Muscle of back (tissue), 11 donors: ENCODE measurements around the gene DCAF11. TPM values are rescaled to one million over a fixed set of nuclear protein-coding genes. Genes with fewer than 3 reads are reported as not detected.
"Not testable (repeated sequence)": the region's sequence is repeated elsewhere in the genome, so short reads cannot be mapped to it uniquely, and the experiment has no call there.

Source experiments
- DNase-seq, 3 donors: peaks; one replicate each; pipeline versions ENCODE4 v3.0.0 to v3.0.0-alpha.2; 2013
- polyA plus RNA-seq, 10 donors: library from polyadenylated mRNA; unstranded; fragments of 120-200 nt; gene quantifications; one replicate each; pipeline ENCODE4 v1.2.1, GENCODE V29; 2013; ENCODE audit not compliant: insufficient read length in 10 of 10

Gene DCAF11
- polyA plus RNA-seq, 10 donors = 35.0 to 45.0 (median 38.1) TPM

DNA sequence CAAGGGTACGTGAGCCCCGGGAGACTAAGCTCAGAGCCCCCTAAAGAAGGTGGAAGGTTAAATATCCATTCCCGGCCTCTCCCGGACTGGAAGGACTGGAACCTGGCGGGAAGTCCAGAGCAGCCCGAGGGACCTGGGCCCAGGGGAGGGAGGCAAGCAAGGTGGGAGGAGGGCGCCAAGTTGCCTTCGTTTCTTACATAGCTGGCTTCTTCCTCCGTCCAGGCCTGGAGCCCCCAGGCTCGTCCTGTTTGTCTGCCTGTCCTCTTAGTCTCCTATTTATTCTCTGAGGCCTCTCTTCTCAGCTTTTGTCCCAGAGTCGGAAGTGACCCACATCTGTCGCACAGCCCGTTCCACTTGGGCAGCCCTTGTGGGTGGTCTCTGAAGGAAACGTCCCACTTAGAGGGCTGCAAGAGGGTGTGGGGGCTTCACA, 19.7 kb upstream of the DCAF11 start:
- peak in 1 of 3 donors; percentile 42 for DNase-seq

DNA sequence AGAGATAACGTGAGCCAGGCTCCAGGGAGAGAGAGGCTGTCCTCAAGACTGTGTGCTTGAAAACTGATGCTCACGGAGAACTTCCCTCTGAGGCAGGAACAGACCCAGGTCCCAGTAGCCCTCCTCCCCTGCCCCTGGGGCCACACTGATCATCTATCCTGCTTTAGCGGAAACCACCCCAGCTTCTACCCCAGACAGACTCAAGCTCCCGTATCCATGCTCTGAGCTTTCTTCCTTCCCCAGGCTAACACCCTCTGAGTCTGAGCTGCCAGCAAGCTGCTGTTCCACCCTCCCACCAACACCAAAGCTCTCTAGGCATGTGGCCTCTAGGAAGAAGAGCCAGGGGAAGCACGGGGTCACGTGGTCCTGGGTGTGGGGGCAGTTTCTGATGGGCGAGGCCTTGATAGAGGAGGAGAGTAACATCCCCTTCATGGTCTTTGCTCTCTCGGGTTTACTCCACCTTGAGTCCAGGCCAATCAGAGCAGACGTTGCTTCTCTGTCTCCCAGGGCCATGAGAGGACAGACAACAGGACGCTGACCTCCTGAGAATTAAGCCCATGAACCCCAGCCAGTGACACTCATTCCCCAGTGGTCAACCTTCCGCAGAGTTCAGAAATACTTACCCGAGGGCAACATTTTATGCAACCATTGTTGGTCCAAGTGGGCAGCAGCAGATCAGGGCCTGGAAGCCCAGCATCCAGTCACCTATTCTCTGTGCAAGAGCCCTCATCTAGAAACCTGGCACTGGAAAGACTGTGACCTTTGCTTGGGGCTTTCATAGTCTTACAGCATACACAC, 19.1 kb upstream of the DCAF11 start:
- DNase-seq = peak in 1 of 3 donors; percentile 33

DNA sequence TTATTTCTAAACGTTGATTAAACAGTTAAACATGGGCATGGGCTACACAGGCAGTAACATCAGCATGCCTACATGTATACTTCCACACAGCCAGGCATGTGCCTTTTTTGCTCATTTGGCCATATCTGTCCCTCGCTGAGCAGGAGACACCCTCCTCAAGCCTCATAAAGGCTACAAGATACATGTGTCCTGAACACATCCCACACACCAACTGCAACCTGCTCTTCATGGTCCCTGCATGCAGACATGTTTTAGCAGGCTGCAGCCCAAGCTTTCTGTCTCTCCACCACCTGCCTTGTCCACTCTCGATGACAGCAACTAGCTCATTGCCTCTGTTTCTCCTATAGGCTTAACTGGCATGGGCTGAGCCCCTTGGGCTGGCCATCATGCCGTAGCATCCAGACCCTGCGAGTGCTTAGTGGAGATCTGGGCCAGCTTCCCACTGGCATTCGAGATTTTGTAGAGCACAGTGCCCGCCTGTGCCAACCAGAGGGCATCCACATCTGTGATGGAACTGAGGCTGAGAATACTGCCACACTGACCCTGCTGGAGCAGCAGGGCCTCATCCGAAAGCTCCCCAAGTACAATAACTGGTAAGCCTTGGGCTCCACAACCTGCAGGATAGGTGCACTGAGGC, 17.9 kb upstream of the DCAF11 start:
- no peak for DNase-seq

DNA sequence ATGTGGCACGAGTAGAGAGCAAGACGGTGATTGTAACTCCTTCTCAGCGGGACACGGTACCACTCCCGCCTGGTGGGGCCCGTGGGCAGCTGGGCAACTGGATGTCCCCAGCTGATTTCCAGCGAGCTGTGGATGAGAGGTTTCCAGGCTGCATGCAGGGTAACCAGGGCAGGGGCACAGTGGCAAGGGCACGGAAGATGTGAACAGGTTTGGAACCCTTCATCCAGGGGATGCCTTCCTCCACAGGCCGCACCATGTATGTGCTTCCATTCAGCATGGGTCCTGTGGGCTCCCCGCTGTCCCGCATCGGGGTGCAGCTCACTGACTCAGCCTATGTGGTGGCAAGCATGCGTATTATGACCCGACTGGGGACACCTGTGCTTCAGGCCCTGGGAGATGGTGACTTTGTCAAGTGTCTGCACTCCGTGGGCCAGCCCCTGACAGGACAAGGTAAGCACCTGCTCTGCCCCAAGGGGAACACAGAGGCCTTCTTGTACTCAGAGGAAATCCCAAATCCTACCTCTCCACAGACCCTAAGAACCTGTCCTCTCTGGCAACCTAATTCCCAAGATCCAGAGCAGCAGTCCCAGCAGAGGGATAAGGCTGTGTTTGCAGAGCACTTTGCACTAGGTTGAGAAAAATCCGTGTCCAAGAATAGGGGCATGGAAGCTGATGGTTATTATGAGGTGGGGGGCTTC, 16.2 kb upstream of the DCAF11 start:
- no peak for DNase-seq

DNA sequence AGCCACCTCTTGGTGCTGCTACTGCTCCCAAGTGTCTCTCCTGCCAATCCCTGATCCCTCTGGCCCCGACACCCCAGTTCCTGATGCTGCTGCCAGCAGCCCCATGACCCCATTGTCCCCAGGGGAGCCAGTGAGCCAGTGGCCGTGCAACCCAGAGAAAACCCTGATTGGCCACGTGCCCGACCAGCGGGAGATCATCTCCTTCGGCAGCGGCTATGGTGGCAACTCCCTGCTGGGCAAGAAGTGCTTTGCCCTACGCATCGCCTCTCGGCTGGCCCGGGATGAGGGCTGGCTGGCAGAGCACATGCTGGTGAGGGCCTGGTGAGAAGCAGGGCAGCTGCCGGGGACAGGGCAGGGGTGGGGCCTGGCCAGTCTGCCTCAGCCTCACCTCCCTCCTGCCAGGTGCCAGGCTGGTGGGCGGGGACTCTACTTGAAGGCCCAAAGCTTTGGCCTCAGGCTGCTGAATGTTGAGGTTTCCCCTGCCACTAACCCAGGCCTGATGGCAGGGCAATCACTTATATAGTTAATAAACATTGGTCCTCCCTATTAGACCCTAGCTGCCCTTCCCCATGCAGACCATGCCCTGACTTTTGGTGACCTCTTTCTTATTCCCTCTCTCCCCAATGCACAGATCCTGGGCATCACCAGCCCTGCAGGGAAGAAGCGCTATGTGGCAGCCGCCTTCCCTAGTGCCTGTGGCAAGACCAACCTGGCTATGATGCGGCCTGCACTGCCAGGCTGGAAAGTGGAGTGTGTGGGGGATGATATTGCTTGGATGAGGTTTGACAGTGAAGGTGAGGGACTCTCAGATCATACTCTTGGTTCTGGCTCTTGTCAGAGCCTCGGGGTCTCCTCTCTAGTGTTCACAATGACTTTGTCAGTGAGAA, 15.4 kb upstream of the DCAF11 start:
- no peak for DNase-seq

DNA sequence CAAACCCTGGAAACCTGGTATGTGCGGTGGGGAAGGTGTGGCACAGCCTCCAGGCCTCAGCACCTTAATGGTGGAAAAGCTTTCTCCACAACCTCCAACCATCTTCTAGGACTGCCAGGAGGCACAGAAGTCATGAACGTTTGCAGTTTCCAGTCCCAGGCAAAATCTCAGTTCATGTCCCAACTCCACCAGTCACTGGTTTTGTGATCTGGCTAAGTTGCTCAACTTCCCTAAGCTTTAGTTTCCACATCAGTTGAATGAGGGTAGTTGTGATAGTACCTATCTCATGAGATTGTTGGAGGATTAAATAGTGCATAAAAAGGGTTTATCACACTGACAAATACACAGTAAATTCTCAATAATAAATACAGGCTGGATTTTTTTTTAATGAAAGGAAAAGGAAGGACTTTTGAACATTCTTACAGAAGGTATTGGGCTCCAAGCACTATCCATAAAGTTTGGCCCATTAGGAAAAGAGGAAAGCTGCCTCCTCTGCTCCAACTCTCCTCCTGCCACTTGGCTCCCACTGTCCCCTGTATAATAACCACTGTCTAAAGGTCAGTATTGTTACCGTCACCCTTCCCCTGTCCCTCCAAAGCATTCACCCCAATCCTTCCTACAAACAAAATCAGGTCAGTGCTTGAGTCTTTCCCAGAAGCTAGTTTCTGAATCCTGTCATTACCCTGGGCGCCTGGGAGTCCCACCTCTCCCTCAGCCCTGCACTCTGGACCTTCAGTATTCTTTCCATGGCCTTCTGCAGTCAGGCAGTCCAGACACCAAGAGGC, 14.2 kb upstream of the DCAF11 start:
- no peak for DNase-seq

DNA sequence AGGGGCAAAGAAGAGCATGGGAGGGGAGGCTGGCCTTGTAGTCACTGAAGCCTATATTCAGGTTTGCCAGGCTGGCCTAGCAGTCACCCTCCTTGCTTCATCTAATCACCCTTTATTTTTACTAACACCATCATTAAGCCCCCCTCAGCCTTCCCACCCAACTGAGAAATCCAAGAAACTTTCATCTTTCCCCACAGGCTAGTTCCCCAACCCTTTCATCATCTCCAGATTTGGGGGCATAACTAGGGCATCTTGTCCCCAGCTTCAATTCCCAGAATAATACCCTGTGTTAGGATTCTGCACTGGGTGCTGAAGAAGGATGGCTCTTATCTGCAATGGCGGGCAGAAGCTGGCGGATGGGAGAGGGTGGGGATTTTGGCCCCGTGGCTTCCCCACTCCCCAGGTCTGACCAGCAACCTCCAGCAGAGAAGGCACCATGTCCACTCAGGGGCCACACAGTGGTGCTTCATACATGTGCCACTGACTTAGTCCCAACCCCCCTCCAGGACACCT, 13.5 kb upstream of the DCAF11 start:
- DNase-seq = no peak

DNA sequence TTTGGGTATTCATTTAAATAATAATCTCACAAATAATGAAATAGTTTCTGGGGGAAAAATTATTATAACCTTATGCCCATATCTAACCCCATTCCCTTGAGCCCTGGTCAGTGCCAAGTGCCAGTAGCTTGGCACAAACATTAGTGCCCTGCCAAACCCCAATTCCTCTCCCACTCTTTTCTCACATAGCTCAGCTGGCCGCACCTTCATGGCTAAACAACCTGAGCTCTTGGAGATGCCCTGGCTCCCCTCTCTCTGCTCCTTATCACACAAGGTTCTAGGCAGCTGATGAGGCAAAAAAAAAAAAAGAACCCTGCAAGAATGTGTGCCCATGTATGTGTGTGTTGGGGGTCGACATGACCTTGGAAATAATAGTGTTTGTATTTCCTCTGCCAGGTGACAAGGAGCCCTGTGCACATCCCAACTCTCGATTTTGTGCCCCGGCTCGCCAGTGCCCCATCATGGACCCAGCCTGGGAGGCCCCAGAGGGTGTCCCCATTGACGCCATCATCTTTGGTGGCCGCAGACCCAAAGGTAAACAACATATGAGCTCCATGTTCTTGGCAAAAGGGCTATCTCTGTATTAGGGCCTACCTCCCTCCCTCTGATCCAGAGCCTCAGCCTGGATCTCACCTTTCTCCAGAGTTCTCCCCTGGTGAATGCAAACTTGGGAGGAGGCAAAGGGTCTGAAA, 12.1 kb upstream of the DCAF11 start:
- DNase-seq = no peak

DNA sequence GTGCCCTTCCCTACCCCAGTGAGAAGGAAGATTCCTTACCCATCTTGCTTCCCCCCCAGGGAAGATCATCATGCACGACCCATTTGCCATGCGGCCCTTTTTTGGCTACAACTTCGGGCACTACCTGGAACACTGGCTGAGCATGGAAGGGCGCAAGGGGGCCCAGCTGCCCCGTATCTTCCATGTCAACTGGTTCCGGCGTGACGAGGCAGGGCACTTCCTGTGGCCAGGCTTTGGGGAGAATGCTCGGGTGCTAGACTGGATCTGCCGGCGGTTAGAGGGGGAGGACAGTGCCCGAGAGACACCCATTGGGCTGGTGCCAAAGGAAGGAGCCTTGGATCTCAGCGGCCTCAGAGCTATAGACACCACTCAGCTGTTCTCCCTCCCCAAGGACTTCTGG, 11.1 kb upstream of the DCAF11 start:
- no peak for DNase-seq

DNA sequence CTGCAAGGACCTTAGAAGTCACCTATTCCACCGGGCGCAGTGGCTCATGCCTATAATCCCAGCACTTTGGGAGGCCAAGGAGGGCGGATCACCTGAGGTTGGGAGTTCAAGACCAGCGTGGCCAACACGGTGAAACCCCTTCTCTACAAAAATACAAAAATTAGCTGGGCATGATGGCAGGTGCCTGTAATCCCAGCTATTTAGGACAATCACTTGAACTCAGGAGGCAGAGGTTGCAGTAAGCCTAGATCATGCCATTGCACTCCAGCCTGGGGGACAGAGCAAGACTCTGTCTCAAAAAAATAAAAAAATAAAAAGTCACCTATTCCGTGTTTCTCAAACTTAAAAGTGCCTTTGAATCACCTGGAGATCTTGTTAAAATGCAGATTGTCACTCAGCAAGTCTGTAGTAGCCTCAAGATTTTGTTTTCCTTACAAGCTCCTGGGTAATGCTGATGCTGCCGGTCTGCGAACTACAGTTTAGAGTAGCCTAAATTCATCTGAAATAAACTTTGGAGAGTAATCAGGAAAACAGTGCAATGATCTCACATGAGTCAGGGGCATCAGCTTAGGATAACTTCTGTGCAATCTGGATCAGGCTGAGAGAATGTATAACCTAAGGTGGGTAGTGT, 8.9 kb upstream of the DCAF11 start:
- not testable (repeated sequence) for DNase-seq

DNA sequence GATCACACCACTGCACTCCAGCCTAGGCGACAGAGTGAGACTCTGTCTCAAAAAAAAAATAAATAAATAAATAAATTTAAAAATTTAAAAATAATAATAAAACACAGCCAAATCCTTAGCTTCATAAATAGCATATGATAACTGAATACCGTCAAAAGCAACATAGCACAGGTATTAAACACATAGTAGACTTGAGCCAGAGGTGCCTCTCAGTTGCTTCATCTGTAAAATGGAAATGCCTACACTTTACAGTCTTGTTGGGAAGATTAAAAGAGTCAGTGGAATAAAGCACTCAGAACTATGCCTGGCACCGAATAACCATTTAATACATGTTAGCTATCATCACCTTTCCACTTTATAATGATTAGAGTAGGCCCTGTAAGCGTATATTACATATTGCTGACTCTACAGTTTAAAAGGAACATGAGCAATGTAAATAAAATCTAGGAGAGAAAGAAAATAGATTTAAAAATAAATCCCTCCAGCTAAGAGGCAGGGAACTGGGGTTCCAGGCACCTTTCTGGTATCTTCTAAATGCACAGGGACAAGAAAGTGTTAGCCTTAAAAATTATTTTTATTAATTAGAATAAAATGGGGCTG, 7.8 kb upstream of the DCAF11 start:
- DNase-seq = no peak

DNA sequence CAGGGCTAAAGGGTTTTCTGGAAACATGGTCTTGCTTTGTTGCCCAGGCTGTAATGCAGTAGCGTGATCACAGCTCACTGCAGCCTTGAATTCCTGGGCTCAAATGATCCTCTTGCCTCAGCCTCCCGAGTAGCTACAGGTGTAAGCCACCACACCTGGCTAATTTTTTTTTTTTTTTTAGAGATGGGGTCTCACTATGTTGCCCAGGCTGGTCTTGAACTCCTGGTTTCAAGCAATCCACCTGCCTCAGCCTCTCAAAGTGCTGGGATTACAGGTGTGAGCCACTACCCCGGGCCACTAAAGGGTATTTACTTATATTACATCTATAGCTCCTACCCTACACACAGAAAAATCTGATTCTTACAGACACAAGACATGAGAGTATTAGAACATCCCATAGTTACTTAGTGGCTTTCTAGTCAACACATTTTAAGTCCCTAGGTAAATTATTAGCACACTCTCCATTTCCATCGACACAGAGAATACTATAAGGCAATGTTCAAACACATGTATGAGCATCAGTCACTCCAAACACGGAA, 6.2 kb upstream of the DCAF11 start:
- DNase-seq = no peak

DNA sequence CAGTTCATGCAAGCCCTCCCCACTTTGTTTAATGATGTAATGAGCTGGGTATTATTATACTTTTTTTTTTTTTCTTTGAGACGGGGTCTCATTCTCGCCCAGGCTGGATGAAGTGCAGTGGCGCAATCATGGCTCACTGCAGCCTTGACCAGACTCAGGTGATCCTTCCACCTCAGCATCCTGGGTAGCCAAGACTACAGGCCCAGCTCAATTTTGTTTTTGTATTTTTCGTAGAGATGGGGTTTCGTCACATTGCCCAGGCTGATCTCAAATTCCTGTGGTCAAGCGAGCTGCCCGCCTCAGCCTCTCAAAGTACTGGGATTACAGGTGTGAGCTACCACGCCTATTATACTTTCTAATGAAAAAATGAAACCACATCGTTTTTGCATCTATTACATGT, 4.5 kb upstream of the DCAF11 start:
- no peak for DNase-seq

DNA sequence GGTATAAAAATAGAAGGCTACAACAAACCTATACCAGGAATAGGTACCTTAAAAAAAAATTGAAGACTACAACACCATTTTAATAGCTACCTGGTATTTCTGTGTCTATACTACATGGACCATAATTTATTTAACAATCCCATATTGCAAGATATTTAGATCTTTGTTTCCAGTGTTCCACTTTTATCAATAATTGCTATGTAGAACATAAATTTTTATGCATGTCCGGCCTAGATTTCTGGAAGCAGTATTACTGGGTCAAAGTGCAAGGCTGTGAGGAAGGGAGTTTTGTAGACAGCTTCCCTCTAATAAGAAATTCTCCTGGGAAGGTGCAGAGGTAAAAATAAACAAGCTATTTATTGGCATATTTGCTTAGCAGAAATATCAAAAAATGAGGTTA, 4.1 kb upstream of the DCAF11 start:
- DNase-seq = no peak

DNA sequence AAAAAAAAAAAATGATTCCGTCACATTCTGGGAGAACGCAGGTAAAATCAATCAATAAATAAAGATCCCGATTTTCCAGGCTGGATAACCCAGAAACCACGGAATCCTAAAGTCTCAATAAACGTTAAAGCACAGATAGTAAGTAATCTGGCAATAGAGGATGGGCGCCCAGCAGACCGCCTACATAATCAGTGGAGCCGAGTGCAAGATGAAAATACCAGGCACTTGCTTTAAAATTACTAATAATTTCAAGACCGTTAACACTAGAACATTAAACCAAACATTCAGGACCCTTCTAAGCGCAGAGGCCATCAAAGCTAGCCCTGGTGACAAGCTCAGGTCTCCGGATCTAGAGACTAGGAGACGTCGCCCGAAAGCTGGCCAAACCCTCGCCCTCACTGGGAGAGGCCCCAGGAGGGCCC, 1.2 kb upstream of the DCAF11 start:
- DNase-seq = no peak

DNA sequence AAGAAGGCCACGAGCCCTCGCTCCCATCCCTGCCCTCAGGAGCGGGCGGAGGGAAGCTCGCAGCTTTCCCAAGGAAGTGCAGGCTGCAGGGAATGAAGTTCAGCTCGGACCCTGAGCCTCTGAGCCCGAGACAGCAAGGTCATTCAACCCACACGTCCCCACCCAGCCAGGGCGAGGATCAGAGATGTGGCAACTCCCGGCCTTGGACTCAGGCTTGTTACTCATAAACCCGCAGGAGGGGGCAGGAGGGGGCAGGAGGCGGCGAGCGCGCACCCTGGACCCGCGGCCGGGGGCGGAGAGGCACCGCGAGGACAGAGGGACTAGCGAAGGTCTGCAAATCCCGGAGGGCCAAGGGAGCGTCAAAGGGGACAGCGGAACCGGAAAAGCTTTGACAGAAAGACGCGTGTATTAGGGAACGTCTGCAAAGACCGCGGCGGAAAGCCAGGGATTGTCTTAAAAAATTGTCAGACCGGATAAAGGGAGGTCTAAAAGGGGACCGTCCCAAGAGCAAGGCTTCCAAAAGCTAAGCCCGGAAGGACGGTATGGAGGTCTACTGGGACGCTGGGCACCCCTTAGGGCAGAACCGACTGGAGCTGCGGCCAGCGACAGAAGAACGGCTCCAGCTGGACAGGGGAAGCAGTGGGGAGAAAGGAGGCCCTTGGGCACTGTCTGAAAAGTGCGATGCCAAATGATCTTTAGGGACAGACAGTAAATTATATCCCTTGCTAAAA, 611 bp upstream of the DCAF11 start:
- DNase-seq = peak; percentile 87 to 95 (median 89)

DNA sequence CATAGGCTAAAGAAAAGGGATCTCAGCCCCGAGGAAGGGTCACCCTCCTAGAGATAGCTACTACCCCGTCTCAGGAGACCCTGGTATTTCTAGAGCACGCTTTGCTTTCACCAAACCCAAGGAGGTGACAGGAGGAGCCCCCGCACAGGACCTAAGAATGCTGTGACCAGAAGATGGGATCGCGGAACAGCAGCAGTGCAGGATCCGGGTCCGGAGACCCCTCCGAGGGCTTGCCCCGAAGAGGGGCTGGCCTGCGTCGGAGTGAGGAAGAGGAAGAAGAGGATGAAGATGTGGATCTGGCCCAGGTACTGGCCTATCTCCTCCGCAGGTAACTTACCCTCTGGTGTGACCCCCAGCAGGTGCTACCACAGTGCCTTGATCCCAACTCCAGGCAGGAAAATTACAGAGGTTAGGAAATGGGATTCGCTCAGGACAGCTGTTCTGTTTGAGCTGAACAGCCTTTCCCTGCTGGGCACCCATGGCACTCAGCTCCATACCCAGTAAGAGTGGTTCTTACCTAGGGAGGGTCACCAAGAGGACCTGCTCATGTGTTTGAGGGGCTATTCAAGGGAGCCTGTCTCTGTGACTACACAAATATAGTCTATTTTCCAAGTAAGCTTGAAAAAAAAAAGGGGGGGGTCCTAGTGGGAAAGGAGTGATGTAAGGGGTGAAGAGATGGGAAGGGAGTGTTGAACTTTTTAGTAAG, 998 bp downstream of the DCAF11 start:
- DNase-seq = no peak
